GM06990 (cell line): ENCODE measurements around the gene ARHGEF10L.

Experiments
- DNase-seq: peaks from one replicate; pipeline ENCODE4 v3.0.0-alpha.2; 2011; ENCODE audit not compliant: insufficient read length; ENCODE audit errors: extremely low read depth
- H3K27me3 ChIP-seq: replicated peaks from 2 replicates; pipeline ENCODE4 v1.6.0; 2011; ENCODE audit warnings: low read length; ENCODE audit not compliant: control insufficient read depth, insufficient read depth
- H3K36me3 ChIP-seq: 2 replicates; pipeline ENCODE4 v1.5.1; 2011; ENCODE audit warnings: low read length; ENCODE audit not compliant: control insufficient read depth, insufficient read depth
- H3K4me3 ChIP-seq: replicated peaks from 2 replicates; pipeline ENCODE4 v1.5.1; 2011; ENCODE audit warnings: low read depth, mild to moderate bottlenecking, control low read depth, low read length
- CTCF ChIP-seq: IDR thresholded peaks from 2 replicates; pipeline ENCODE4 v1.5.1; 2011; ENCODE audit warnings: low read length, control low read depth, mild to moderate bottlenecking, inconsistent platforms; ENCODE audit not compliant: insufficient read depth, poor library complexity, severe bottlenecking

Gene ARHGEF10L

GRCh38 chr1:17549384-17549783 lies 9.9 kb downstream of the ARHGEF10L start:
- no peak for TF ChIP-seq CTCF
- H3K27me3 ChIP-seq, result no peaks in the 10 kb centered on the region; the same call in none of the 2 replicates
- H3K36me3 ChIP-seq, result no peaks in the 10 kb centered on the region
- no peak overlapping the region for H3K4me3 ChIP-seq
- no peak for DNase-seq

GRCh38 chr1:17550729-17551584 lies 11.5 kb downstream of the ARHGEF10L start:
- H3K4me3 ChIP-seq, result no peak overlapping the region
- DNase-seq, result no peak
- TF ChIP-seq CTCF, result no peak
- no peaks in the 10 kb centered on the region; the same call in none of the 2 replicates for H3K27me3 ChIP-seq
- no peaks in the 10 kb centered on the region for H3K36me3 ChIP-seq

- no peak for DNase-seq
- H3K27me3 ChIP-seq, result no peaks in the 10 kb centered on the region; the same call in none of the 2 replicates
- no peak for TF ChIP-seq CTCF
- H3K36me3 ChIP-seq, result no peaks in the 10 kb centered on the region
- H3K4me3 ChIP-seq, result no peak overlapping the region
Measured at GRCh38 chr1:17551755-17552234, 12.3 kb downstream of the ARHGEF10L start.

GRCh38 chr1:17553975-17554700 lies 14.6 kb downstream of the ARHGEF10L start:
- TF ChIP-seq CTCF, result no peak
- H3K36me3 ChIP-seq, result no peaks in the 10 kb centered on the region
- H3K27me3 ChIP-seq, result no peaks in the 10 kb centered on the region; the same call in 1 of the 2 replicates
- H3K4me3 ChIP-seq, result no peak overlapping the region
- no peak for DNase-seq

GRCh38 chr1:17554954-17555353 lies 15.5 kb downstream of the ARHGEF10L start:
- Histone ChIP-seq H3K4me3 (no peak overlapping the region), H3K36me3 (no peaks in the 10 kb centered on the region), H3K27me3 (no peaks in the 10 kb centered on the region; the same call in 1 of the 2 replicates)
- TF ChIP-seq CTCF, result no peak
- no peak for DNase-seq
